ENCODE data around the gene AHSG.

AHSG gene

GRCh38 chr3:186593862-186594261 is 19.0 kb upstream of the AHSG start:
- no peak for DNase-seq (ENCODE audit: low spot score)

DNA sequence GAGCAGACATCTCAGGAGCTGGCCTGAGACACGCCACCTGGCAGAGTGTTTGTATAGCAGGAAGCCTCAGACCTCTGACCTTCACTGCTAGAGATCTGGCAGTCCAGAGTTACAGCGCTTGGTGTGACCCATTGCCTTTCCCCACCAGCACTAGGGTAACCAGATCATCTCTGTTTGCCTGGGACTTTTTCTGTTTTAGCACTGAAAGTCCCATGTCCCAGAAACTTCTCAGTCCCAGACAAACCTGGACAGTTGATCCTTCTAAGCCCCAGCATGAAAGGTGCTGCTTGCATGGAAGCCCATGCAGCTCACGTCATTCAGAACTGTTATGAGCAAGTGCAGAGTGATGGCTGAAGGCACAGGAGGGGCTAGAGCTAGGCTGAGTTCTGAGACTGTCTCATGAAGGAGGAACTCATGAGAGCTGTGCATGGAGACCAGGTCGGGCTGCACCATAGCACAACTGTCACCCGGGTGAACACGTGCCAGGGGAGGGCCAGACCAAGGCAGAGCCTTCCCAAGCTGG is 18.2 kb upstream of the AHSG start:
- no peak for DNase-seq (ENCODE audit: low spot score)

DNA sequence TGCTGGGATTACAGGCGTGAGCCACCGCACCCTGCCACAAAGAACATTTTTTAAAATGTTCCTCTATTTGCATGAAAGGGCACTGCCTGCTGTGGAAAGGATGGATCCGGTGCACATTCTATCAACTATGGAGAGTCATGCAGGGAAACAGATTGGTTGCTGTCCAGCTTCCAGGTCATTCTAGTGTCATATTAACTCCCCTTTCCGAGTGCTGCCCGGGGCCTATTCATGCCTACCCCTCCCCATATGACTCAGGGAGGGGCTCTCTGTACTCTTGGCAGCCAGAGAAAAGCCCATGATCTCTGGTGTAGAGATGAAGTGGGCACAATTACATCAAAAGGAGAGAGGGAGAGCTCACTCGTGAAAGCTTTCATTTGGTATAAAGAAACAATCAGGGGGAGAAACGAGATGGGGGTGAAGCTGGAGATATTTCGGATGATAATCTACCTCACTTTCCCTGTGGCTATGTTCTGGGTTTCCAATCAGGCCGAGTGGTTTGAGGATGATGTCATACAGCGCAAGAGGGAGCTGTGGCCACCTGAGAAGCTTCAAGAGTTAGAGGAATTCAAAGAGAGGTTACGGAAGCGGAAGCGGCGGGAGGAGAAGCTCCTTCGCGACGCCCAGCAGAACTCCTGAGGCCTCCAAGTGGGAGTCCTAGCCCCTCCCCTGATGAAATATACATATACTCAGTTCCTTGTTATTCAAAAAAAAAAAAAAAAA is 16.1 kb upstream of the AHSG start:
- no peak for DNase-seq (ENCODE audit: low spot score)

- DNase-seq (ENCODE audit: low spot score): no peak
These were observed 14.6 kb upstream of the AHSG start for GRCh38 chr3:186598108-186598784.

DNA sequence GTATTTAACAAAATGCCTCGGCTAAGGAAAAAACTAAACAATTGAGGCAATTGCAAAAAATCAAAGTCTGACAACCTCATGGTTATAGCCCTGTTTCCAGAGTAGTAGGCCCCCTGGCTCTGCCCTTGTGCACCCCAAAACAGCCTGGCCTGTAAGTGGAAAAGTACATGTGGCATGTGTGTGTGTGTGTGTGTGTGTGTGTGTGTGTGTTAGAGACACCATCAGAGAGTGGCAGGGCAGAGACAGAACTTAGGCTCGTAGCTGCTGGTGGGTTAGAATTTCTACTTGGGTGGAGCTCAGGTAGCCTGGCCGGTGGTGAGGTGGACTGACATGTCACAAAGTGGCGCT is 14.1 kb upstream of the AHSG start:
- no peak for DNase-seq (ENCODE audit: low spot score)

DNA sequence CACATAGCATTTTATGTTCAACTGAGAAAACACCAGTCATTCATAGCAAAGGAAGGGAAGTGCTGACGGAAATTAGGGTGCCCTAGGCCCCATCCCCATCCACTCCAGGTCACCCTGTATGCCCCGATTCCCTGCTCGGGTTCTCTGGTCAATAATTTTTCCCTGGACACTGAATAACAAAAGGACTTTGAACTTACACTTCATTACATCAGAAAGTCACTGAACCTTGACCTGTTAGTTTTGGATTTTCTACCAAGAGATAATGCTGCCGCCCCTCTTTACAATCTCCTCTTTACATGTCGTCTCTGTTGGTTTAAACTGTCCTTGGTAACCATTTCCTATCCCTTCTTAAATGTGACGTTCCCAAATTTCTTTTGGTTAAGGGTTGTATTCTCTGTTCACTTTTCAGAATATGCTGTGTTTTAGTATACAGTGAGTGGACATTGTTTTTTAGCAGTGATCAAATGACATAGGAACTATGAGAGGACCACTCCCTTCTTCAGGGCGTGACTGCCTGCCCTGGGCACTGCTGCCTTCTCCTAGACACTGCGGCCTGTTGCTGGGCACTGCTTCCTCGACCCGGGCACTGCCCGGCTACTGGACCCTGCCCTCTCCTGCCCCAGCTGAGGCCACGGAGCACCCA is 13.6 kb upstream of the AHSG start:
- DNase-seq (ENCODE audit: low spot score): no peak

DNA sequence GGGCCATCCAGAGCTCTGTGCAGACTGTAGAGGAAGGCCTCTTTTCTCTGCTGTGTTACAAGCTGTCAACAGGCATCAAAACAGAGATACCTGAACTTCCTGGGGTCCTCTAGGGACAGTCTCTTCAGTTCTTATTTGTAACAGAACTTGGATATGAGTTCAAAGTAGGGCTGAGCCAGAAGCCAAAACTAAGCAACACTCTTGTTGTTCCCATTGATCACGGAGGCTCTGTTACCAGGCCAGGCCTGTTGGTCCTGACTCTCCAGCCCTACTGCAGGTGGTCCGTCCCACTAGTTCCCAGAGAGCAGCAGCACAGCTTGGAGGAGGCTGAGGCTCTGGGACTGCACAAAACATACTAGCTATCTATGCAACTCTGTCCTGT is 13.1 kb upstream of the AHSG start:
- DNase-seq (ENCODE audit: low spot score): no peak

- DNase-seq (ENCODE audit: low spot score): no peak
These were observed 12.0 kb upstream of the AHSG start for GRCh38 chr3:186600896-186601295.

- DNase-seq (ENCODE audit: low spot score): no peak
These were observed 9.7 kb upstream of the AHSG start for GRCh38 chr3:186603159-186603558.

DNA sequence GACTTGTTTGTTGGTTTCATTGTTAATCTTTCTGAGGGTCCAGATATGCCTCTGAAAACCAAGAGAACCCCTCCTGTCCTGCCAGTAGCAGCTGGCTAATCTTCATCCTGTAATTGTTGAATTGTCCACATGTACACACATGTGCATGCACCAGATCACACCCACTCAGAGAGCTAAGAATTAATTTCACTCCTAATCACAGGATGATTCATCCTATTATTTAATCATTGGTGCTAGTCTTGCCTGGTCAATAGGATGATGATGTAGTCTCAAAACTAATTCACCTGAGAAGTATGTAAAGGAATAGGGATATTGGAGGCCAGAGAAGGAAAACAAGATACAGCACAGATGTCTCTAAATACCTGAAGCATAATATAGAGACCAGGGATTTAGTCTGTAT is 7.8 kb upstream of the AHSG start:
- no peak for DNase-seq (ENCODE audit: low spot score)

GRCh38 chr3:186605561-186606545 is 7.0 kb upstream of the AHSG start:
- no peak for DNase-seq (ENCODE audit: low spot score)

- DNase-seq (ENCODE audit: low spot score): no peak
These were observed 4.1 kb upstream of the AHSG start for GRCh38 chr3:186608624-186609215.

GRCh38 chr3:186609247-186609868 is 3.5 kb upstream of the AHSG start:
- DNase-seq (ENCODE audit: low spot score): no peak

- DNase-seq (ENCODE audit: low spot score): no peak
These were observed 795 bp upstream of the AHSG start for GRCh38 chr3:186612065-186612464.

DNA sequence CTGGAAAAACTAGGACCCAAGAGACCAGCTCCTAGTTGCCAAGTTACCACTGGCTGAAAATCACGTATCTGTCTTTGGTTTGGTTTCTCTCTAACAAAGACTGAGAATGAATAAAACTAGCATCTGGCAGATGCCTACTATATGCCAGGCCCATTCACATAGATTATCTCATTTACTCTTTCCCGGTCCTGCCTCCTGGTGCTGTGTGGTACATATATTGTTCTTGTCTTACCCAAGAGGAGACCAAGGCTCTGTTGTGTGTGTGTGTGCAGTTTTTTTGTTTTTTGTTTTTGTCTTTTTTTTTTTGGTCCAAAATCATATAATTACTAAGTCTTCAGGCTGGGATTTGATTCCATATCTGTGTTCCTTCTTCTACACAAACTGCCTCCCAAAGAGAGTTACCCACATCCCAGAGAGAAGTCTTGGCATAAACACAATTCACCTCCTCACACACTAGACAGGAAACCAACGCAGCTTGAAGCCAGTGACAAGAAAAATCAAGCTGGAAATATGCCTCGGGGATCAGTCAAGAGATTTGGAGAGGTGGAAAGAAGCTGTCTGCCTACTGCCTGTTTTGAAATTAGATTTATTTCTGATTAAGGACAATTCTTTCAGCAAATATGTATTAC is 891 bp downstream of the AHSG start:
- DNase-seq (ENCODE audit: low spot score): no peak

GRCh38 chr3:186614266-186614596 is 1.4 kb downstream of the AHSG start:
- DNase-seq (ENCODE audit: low spot score): no peak

DNA sequence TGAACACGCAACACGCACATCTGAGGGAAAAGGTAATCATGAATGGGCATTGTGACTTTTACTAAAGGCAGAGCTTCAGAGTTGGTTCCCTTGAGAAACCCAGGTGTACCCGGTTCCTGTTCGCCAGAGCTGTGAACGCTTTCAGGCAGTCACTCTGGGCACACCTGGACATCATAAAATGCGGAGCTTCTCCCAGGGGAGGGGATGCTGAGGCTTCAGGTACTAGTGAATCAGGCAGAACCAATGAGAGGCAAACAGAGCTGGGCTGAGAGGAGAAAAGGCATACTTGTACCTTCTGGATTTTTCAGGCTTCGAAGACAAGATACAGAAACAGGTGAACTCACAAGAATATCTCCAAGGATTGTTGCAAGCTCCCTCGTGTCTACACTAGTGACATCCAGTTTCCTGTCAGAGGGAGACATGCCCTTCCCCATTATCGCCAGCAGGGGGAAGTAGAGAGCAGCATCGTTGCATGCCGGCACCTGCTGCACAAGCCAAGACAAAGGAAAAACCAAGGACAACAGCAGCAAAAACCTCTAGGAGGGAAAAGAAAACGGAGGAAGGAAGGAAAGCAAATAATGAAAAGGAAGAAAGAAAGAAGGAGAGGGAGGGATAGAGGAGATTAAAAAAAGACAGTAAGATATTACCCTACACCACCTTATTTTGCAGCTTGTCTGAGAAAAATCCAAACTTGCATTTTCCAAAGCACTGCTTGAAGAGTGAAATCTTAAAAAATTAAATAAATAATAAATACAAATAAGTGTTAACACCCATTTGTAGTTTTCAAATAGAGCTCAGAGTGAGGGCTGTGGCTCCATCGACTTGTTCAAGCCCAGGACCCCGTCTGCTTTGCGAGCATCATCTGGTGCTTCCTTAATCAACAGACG is 2.0 kb downstream of the AHSG start:
- DNase-seq (ENCODE audit: low spot score): peak; percentile 83

- no peak for DNase-seq (ENCODE audit: low spot score)
These were observed 3.4 kb downstream of the AHSG start for GRCh38 chr3:186616299-186616617.

DNA sequence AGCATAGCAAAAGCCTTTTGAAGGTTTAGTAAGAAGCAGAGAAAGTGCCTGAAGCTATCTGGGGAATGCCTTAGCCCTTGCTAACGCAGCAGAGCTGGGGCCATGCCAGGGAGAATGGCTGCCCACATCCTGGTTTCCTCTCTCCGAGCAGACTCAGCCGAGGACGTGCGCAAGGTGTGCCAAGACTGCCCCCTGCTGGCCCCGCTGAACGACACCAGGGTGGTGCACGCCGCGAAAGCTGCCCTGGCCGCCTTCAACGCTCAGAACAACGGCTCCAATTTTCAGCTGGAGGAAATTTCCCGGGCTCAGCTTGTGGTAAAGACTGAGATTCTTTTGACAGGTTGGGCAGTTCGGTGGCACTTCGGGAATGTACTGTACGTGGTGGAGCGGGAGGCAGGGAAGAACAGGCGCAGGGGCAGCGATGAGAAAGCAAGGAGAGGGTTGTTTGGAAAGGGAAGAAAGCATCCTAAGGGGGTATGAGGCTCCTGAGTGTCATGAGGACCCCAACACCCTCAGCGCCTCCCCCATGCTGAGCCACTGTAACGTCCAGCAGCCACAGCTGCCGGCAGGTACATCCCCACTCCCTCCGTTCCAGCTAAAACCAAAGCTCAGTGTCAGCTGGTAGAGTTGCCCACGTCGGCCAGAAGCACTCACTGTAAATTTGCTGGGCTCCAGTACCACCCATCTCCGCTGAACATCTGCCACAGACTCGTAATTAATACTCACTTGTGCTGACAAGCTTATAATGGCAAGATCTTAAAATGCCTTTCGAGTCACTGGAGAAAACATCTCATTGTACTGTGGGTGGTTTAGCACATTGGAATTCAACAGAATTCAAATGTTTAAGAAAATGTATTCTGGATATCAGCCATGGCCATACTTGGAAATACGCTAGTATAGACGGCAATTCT is 4.4 kb downstream of the AHSG start:
- DNase-seq (ENCODE audit: low spot score): peak; percentile 87
